Large intestine (tissue), 3 donors: ENCODE measurements around the gene NKX1-2. TPM values are rescaled to one million over a fixed set of nuclear protein-coding genes. Genes with fewer than 3 reads are reported as not detected.

Source experiments
- DNase-seq, 2 donors: peaks; one replicate each; pipeline versions ENCODE4 v3.0.0 to v3.0.0-alpha.2; 2013
- H3K27ac ChIP-seq: one replicate; pipeline ENCODE4 v1.5.1; 2013; ENCODE audit warnings: low read length
- H3K27me3 ChIP-seq: 2 replicates; pipeline ENCODE4 v1.6.1; 2013; ENCODE audit warnings: low read length; ENCODE audit not compliant: control insufficient read depth, insufficient read depth
- H3K36me3 ChIP-seq: 2 replicates; pipeline ENCODE4 v1.6.1; 2013; ENCODE audit warnings: low read length; ENCODE audit not compliant: control insufficient read depth, insufficient read depth
- H3K4me1 ChIP-seq: one replicate; pipeline ENCODE4 v1.6.1; 2013; ENCODE audit warnings: low read length; ENCODE audit not compliant: control insufficient read depth, insufficient read depth
- H3K4me3 ChIP-seq: one replicate; pipeline ENCODE4 v1.5.1; 2013; ENCODE audit warnings: low read length
- H3K9me3 ChIP-seq: one replicate; pipeline ENCODE4 v1.6.1; 2013; ENCODE audit warnings: mild to moderate bottlenecking, low read depth, low read length, moderate library complexity; ENCODE audit not compliant: control insufficient read depth
- WGBS: methylation state at CpG from one replicate; pipeline ENCODE4 v1.1.5; 2013; ENCODE audit warnings: low lambda C conversion rate; ENCODE audit not compliant: insufficient coverage; 5-methylcytosine and 5-hydroxymethylcytosine counted together
- polyA plus RNA-seq: library from polyadenylated mRNA; unstranded; fragments of 120-200 nt; gene quantifications from one replicate; pipeline ENCODE4 v1.2.1, GENCODE V29; 2013

Gene NKX1-2
- polyA plus RNA-seq, 1 donor: 7.7 TPM

GRCh38 chr10:124476043-124476725 lies 26.3 kb upstream of the NKX1-2 start:
- no peak overlapping the region for H3K4me3 ChIP-seq
- H3K27ac ChIP-seq: peak overlapping the region; percentile 78
- WGBS: no CpG with 5 or more reads among the region's 23 CpGs
- no peaks in the 10 kb centered on the region for H3K36me3 ChIP-seq
- H3K9me3 ChIP-seq: no peaks in the 10 kb centered on the region
- H3K4me1 ChIP-seq: peaks cover 32% of the 10 kb centered on the region
- peak; percentile 94 to 97 for DNase-seq
- H3K27me3 ChIP-seq: no peaks in the 10 kb centered on the region

- peaks cover 46% of the 10 kb centered on the region for H3K4me1 ChIP-seq
- H3K27ac ChIP-seq: peak overlapping the region; percentile 28
- no peaks in the 10 kb centered on the region for H3K27me3 ChIP-seq
- WGBS: no CpG with 5 or more reads among the region's 9 CpGs
- DNase-seq: peak in 1 of 2 donors; percentile 19
- H3K4me3 ChIP-seq: no peak overlapping the region
- H3K9me3 ChIP-seq: no peaks in the 10 kb centered on the region
- H3K36me3 ChIP-seq: no peaks in the 10 kb centered on the region
Observed at GRCh38 chr10:124474514-124475070, 24.8 kb upstream of the NKX1-2 start.

GRCh38 chr10:124473070-124473469 lies 23.2 kb upstream of the NKX1-2 start:
- Histone ChIP-seq H3K4me3 (no peak overlapping the region), H3K27ac (no peak overlapping the region), H3K27me3 (no peaks in the 10 kb centered on the region), H3K9me3 (no peaks in the 10 kb centered on the region), H3K36me3 (no peaks in the 10 kb centered on the region), H3K4me1 (peaks cover 57% of the 10 kb centered on the region)
- no CpG with 5 or more reads among the region's 3 CpGs for WGBS
- DNase-seq: no peak

GRCh38 chr10:124472071-124472470 lies 22.2 kb upstream of the NKX1-2 start:
- H3K27ac ChIP-seq: no peak overlapping the region
- DNase-seq: no peak
- H3K27me3 ChIP-seq: no peaks in the 10 kb centered on the region
- no CpG with 5 or more reads among the region's 6 CpGs for WGBS
- H3K36me3 ChIP-seq: no peaks in the 10 kb centered on the region
- no peak overlapping the region for H3K4me3 ChIP-seq
- H3K4me1 ChIP-seq: peaks cover 57% of the 10 kb centered on the region
- no peaks in the 10 kb centered on the region for H3K9me3 ChIP-seq

GRCh38 chr10:124470544-124471434 lies 21.0 kb upstream of the NKX1-2 start:
- peak; percentile 97 to 98 for DNase-seq
- no peaks in the 10 kb centered on the region for H3K36me3 ChIP-seq
- peak overlapping the region; percentile 98 for H3K27ac ChIP-seq
- no peak overlapping the region for H3K4me3 ChIP-seq
- no CpG with 5 or more reads among the region's 13 CpGs for WGBS
- no peaks in the 10 kb centered on the region for H3K27me3 ChIP-seq
- peaks cover 56% of the 10 kb centered on the region for H3K4me1 ChIP-seq
- H3K9me3 ChIP-seq: no peaks in the 10 kb centered on the region

GRCh38 chr10:124469956-124470484 lies 20.2 kb upstream of the NKX1-2 start:
- peaks cover 58% of the 10 kb centered on the region for H3K4me1 ChIP-seq
- peak overlapping the region; percentile 98 for H3K27ac ChIP-seq
- no CpG with 5 or more reads among the region's 20 CpGs for WGBS
- H3K4me3 ChIP-seq: no peak overlapping the region
- no peaks in the 10 kb centered on the region for H3K27me3 ChIP-seq
- H3K36me3 ChIP-seq: no peaks in the 10 kb centered on the region
- DNase-seq: no peak
- H3K9me3 ChIP-seq: no peaks in the 10 kb centered on the region

GRCh38 chr10:124468624-124469023 lies 18.8 kb upstream of the NKX1-2 start:
- H3K4me1 ChIP-seq: peaks cover 62% of the 10 kb centered on the region
- WGBS: no CpG with 5 or more reads among the region's 13 CpGs
- no peaks in the 10 kb centered on the region for H3K36me3 ChIP-seq
- no peaks in the 10 kb centered on the region for H3K27me3 ChIP-seq
- no peak for DNase-seq
- H3K4me3 ChIP-seq: no peak overlapping the region
- H3K9me3 ChIP-seq: no peaks in the 10 kb centered on the region
- peak overlapping the region; percentile 60 for H3K27ac ChIP-seq

GRCh38 chr10:124467165-124467564 lies 17.3 kb upstream of the NKX1-2 start:
- H3K4me3 ChIP-seq: no peak overlapping the region
- no peak for DNase-seq
- H3K4me1 ChIP-seq: peaks cover 66% of the 10 kb centered on the region
- no peaks in the 10 kb centered on the region for H3K9me3 ChIP-seq
- H3K27me3 ChIP-seq: no peaks in the 10 kb centered on the region
- peak overlapping the region; percentile 60 for H3K27ac ChIP-seq
- H3K36me3 ChIP-seq: no peaks in the 10 kb centered on the region
- no CpG with 5 or more reads among the region's 4 CpGs for WGBS

GRCh38 chr10:124465777-124466488 lies 16.1 kb upstream of the NKX1-2 start:
- no peak for DNase-seq
- H3K9me3 ChIP-seq: no peaks in the 10 kb centered on the region
- H3K36me3 ChIP-seq: no peaks in the 10 kb centered on the region
- no peak overlapping the region for H3K27ac ChIP-seq
- H3K4me1 ChIP-seq: peaks cover 64% of the 10 kb centered on the region
- H3K27me3 ChIP-seq: no peaks in the 10 kb centered on the region
- no peak overlapping the region for H3K4me3 ChIP-seq
- WGBS: 63% methylated on average over 1 of the region's 9 CpGs
